H1 (cell line): Measurements from ENCODE around the gene FAM240A.

ENCODE experiments used
- CEBPB ChIP-seq: IDR thresholded peaks from 2 replicates; pipeline ENCODE4 v1.6.1; 2012; ENCODE audit warnings: low read depth, low read length
- SUZ12 ChIP-seq: fragments of 200-600 bp; sonication (generic); IDR thresholded peaks from 2 replicates; pipeline ENCODE4 v1.6.1; 2012; ENCODE audit warnings: mild to moderate bottlenecking, inconsistent platforms, low read length, moderate library complexity, mixed read lengths

GRCh38 chr3:46607603-46608028, 4.7 kb upstream of the FAM240A start:
- no peak for TF ChIP-seq SUZ12
- TF ChIP-seq CEBPB = peak; percentile 88
